ENCODE results near the gene MRPL36. TPM values are rescaled to one million over a fixed set of nuclear protein-coding genes. Genes with fewer than 3 reads are reported as not detected.
"Not testable (repeated sequence)": the region's sequence is repeated elsewhere in the genome, so short reads cannot be mapped to it uniquely, and the experiment has no call there.

Gene MRPL36
- total RNA-seq, 1 experiment from 2014 or later: 102 TPM

DNA sequence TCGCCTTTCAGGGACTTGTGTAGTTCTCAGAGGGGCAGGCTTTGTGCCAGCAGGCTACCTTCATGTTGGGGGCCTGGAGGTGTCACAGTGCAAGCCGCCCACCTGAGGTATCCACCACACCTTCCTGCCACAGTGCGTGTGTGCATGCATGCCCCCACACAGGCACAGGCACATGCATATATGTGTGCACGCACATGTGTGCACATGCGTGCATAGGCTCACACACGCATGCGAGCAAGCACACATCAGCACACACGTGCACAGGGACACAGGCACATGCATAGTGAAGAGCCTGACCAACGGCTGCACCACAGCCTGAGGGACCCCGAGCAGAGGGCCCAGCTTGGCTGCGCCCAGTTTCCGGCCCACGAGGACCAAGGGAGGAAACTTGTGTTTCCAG is 46.9 kb upstream of the MRPL36 start:
- BruUV-seq (replicated peaks): no TSS peak
- no peak for TF ChIP-seq EZH2 (IDR thresholded peaks at IDR 0.05; ENCODE audit: borderline replicate concordance, low read depth, low read length, poor library complexity, severe bottlenecking)
- TF ChIP-seq, protein P1, sequence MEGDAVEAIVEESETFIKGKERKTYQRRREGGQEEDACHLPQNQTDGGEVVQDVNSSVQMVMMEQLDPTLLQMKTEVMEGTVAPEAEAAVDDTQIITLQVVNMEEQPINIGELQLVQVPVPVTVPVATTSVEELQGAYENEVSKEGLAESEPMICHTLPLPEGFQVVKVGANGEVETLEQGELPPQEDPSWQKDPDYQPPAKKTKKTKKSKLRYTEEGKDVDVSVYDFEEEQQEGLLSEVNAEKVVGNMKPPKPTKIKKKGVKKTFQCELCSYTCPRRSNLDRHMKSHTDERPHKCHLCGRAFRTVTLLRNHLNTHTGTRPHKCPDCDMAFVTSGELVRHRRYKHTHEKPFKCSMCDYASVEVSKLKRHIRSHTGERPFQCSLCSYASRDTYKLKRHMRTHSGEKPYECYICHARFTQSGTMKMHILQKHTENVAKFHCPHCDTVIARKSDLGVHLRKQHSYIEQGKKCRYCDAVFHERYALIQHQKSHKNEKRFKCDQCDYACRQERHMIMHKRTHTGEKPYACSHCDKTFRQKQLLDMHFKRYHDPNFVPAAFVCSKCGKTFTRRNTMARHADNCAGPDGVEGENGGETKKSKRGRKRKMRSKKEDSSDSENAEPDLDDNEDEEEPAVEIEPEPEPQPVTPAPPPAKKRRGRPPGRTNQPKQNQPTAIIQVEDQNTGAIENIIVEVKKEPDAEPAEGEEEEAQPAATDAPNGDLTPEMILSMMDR (conservative IDR thresholded peaks at IDR 0.05; ENCODE audit: low read depth, low read length): no peak
- Histone ChIP-seq H3K9me3 (ENCODE audit: low read depth, low read length, poor library complexity, severe bottlenecking) (no peaks in the 10 kb centered on the region), H3K4me1 (ENCODE audit: insufficient read depth, low read length, poor library complexity, severe bottlenecking) (no peaks in the 10 kb centered on the region), H3K4me3 (ENCODE audit: low read depth, low read length, poor library complexity, severe bottlenecking) (no peak overlapping the region), H3K27me3 (replicated peaks; ENCODE audit: insufficient read depth, low read depth, low read length, poor library complexity) (peaks cover 41% of the 10 kb centered on the region), H3K36me3 (ENCODE audit: insufficient read depth, low read length, poor library complexity, severe bottlenecking) (no peaks in the 10 kb centered on the region), H3K27ac (ENCODE audit: low read depth, low read length, poor library complexity, severe bottlenecking) (no peak overlapping the region)
- ChIA-PET CTCF (no interaction called here), POLR2A (ENCODE audit: low non-redundant PET) (no interaction called here)
- DNase-seq (ENCODE audit: low spot score): no peak
- intact Hi-C loops (cut with micrococcal nuclease; ENCODE audit: unreplicated experiment): no loop called here

DNA sequence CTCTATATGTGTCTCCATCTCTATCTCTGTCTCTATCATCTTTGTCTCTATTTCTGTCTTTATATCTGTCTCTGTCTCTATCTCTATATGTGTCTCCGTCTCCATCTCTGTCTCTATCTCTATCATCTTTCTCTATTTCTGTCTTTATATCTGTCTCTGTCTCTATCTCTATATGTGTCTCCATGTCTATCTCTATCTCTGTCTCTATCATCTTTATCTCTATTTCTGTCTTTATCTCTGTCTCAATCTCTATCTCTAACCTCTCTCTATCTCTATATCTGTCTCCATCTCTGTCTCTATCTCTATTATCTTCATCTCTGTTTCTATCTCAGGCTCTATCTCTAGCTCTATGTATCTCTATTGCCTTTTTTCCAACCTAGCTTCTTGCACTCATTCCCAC is 46.1 kb upstream of the MRPL36 start:
- Histone ChIP-seq H3K36me3 (ENCODE audit: insufficient read depth, low read length, poor library complexity, severe bottlenecking) (no peaks in the 10 kb centered on the region), H3K27me3 (replicated peaks; ENCODE audit: insufficient read depth, low read depth, low read length, poor library complexity) (peaks cover 32% of the 10 kb centered on the region), H3K9me3 (ENCODE audit: low read depth, low read length, poor library complexity, severe bottlenecking) (no peaks in the 10 kb centered on the region), H3K4me1 (ENCODE audit: insufficient read depth, low read length, poor library complexity, severe bottlenecking) (no peaks in the 10 kb centered on the region), H3K4me3 (ENCODE audit: low read depth, low read length, poor library complexity, severe bottlenecking) (no peak overlapping the region), H3K27ac (ENCODE audit: low read depth, low read length, poor library complexity, severe bottlenecking) (no peak overlapping the region)
- TF ChIP-seq EZH2 (IDR thresholded peaks at IDR 0.05; ENCODE audit: borderline replicate concordance, low read depth, low read length, poor library complexity, severe bottlenecking): no peak
- TF ChIP-seq, protein P1 (conservative IDR thresholded peaks at IDR 0.05; ENCODE audit: low read depth, low read length): no peak
- no TSS peak for BruUV-seq (replicated peaks)
- CTCF ChIA-PET: no interaction called here
- POLR2A ChIA-PET (ENCODE audit: low non-redundant PET): no interaction called here
- intact Hi-C loops (cut with micrococcal nuclease; ENCODE audit: unreplicated experiment): no loop called here
- no peak for DNase-seq (ENCODE audit: low spot score)

DNA sequence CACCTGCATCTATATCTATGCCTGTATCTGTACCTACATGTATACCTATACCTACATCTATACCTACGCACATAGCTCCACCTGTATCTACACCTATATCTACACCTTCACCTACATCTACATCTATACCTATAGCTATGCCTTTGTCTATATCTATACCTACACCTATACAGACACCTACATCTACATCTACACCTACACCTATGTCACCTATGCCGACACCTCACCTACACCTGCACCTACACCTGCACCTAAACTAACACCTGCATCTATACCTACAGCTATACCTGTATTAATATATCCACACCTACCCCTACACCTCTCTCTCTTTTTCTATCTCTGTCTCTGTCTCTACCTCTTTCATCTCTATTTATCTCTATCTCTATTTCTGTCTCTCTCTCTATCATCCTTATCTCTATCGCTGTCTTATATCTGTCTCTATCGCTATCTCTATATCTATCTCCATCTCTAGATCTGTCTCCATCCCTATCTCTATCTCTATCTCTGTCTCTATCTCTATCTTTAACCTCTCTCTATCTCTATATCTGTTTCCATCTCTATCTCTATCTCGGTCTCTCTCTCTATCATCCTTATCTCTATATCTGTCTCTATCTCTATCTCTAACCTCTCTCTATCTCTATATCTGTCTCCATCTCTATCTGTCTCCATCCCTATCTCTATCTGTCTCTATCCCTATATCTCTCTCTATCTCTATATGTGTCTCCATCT is 45.2 kb upstream of the MRPL36 start:
- POLR2A ChIA-PET (ENCODE audit: low non-redundant PET): no interaction called here
- no peak overlapping the region for H3K27ac ChIP-seq (ENCODE audit: low read depth, low read length, poor library complexity, severe bottlenecking)
- intact Hi-C loops (cut with micrococcal nuclease; ENCODE audit: unreplicated experiment): no loop called here
- H3K4me1 ChIP-seq (ENCODE audit: insufficient read depth, low read length, poor library complexity, severe bottlenecking): no peaks in the 10 kb centered on the region
- TF ChIP-seq, protein P1 (conservative IDR thresholded peaks at IDR 0.05; ENCODE audit: low read depth, low read length): no peak
- no peak for TF ChIP-seq EZH2 (IDR thresholded peaks at IDR 0.05; ENCODE audit: borderline replicate concordance, low read depth, low read length, poor library complexity, severe bottlenecking)
- CTCF ChIA-PET: no interaction called here
- DNase-seq (ENCODE audit: low spot score): no peak
- peaks cover 24% of the 10 kb centered on the region for H3K27me3 ChIP-seq (replicated peaks; ENCODE audit: insufficient read depth, low read depth, low read length, poor library complexity)
- H3K9me3 ChIP-seq (ENCODE audit: low read depth, low read length, poor library complexity, severe bottlenecking): no peaks in the 10 kb centered on the region
- H3K36me3 ChIP-seq (ENCODE audit: insufficient read depth, low read length, poor library complexity, severe bottlenecking): no peaks in the 10 kb centered on the region
- BruUV-seq (replicated peaks): no TSS peak
- no peak overlapping the region for H3K4me3 ChIP-seq (ENCODE audit: low read depth, low read length, poor library complexity, severe bottlenecking)

DNA sequence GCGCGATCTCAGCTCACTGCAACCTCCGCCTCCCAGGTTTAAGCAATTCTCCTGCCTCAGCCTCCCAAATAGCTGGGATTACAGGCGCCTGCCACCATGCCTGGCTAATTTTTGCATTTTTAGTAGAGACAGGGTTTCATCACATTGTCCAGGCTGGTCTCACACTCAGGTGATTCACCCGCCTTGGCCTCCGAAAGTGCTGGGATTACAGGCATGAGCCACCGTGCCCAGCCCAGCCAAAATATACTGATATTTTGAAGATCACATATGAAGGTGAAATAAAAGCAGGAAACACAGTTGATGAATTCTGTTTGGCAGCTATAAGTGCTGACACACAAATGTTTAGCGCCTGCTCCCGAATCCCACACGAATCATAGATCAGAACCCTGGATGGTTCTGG is 44.1 kb upstream of the MRPL36 start:
- H3K9me3 ChIP-seq (ENCODE audit: low read depth, low read length, poor library complexity, severe bottlenecking); H3K4me3 ChIP-seq (ENCODE audit: low read depth, low read length, poor library complexity, severe bottlenecking); POLR2A ChIA-PET (ENCODE audit: low non-redundant PET); H3K4me1 ChIP-seq (ENCODE audit: insufficient read depth, low read length, poor library complexity, severe bottlenecking); CTCF ChIA-PET; BruUV-seq (replicated peaks); H3K36me3 ChIP-seq (ENCODE audit: insufficient read depth, low read length, poor library complexity, severe bottlenecking); DNase-seq (ENCODE audit: low spot score); intact Hi-C loops (cut with micrococcal nuclease; ENCODE audit: unreplicated experiment); H3K27ac ChIP-seq (ENCODE audit: low read depth, low read length, poor library complexity, severe bottlenecking): not testable (repeated sequence)
- H3K27me3 ChIP-seq (replicated peaks; ENCODE audit: insufficient read depth, low read depth, low read length, poor library complexity): peaks cover 13% of the 10 kb centered on the region

All from A673 (cell line).